Measurements from ENCODE around the gene FAM151B.
"Not testable (repeated sequence)": the region's sequence is repeated elsewhere in the genome, so short reads cannot be mapped to it uniquely, and the experiment has no call there.

The FAM151B gene

GRCh38 chr5:80504833-80505232, 16.9 kb downstream of the FAM151B start:
- no peak for DNase-seq

GRCh38 chr5:80507663-80508062, 19.8 kb downstream of the FAM151B start:
- DNase-seq: no peak

- no peak for DNase-seq
Observed at GRCh38 chr5:80508844-80509243, 20.9 kb downstream of the FAM151B start.

GRCh38 chr5:80509362-80509761, 21.5 kb downstream of the FAM151B start:
- DNase-seq: no peak

- DNase-seq: no peak
Observed at GRCh38 chr5:80516826-80517225, 28.9 kb downstream of the FAM151B start.

GRCh38 chr5:80540691-80541090, 52.8 kb downstream of the FAM151B start:
- no peak for DNase-seq

GRCh38 chr5:80541392-80541791, 53.5 kb downstream of the FAM151B start:
- no peak for DNase-seq

- no peak for DNase-seq
Observed at GRCh38 chr5:80554646-80555045, 66.7 kb downstream of the FAM151B start.

GRCh38 chr5:80555099-80555498, 67.2 kb downstream of the FAM151B start:
- DNase-seq: no peak

GRCh38 chr5:80559244-80559643, 71.3 kb downstream of the FAM151B start:
- no peak for DNase-seq

- DNase-seq: no peak
Observed at GRCh38 chr5:80565330-80565729, 77.4 kb downstream of the FAM151B start.

GRCh38 chr5:80566711-80567259, 78.9 kb downstream of the FAM151B start:
- no peak for DNase-seq

GRCh38 chr5:80568251-80568650, 80.4 kb downstream of the FAM151B start:
- DNase-seq: no peak

- DNase-seq: no peak
Observed at GRCh38 chr5:80569086-80569960, 81.4 kb downstream of the FAM151B start.

GRCh38 chr5:80569961-80570786, 82.3 kb downstream of the FAM151B start, which contains the start of gene ANKRD34B:
ANKRD34B (minus strand) TSS chr5:80570280; CDS start chr5:80560019, 10,261 bp downstream.
- DNase-seq: no peak

GRCh38 chr5:80573062-80573461, 85.2 kb downstream of the FAM151B start:
- no peak for DNase-seq

- no peak for DNase-seq
Observed at GRCh38 chr5:80576383-80576782, 88.5 kb downstream of the FAM151B start.

GRCh38 chr5:80577707-80578106, 89.8 kb downstream of the FAM151B start:
- no peak for DNase-seq

GRCh38 chr5:80579050-80579449, 91.2 kb downstream of the FAM151B start:
- DNase-seq: no peak

GRCh38 chr5:80580291-80580690, 92.4 kb downstream of the FAM151B start:
- not testable (repeated sequence) for DNase-seq

GRCh38 chr5:80584770-80585169, 96.9 kb downstream of the FAM151B start:
- no peak for DNase-seq

GRCh38 chr5:80588858-80589540, 101.1 kb downstream of the FAM151B start:
- DNase-seq: no peak

- no peak for DNase-seq
Observed at GRCh38 chr5:80590766-80591165, 102.9 kb downstream of the FAM151B start.

Data from GOT3 (cell line).